NOMO-1 (cell line): ENCODE data around the gene LAMB4.
A peak's percentile ranks its signal among the peaks of the same experiment; 100 is the strongest.

Experiments
- DNase-seq, 2 experiments: peaks; one replicate each; lab custom pipeline; 2025; ENCODE audit not compliant: unreplicated experiment in 2 of 2; lab: John Stamatoyannopoulos, UW

The LAMB4 gene

GRCh38 chr7:108114117-108114841 lies 15.9 kb downstream of the LAMB4 start:
- DNase-seq, result no peak

- DNase-seq, result no peak
Observed at GRCh38 chr7:108112683-108113082, 17.5 kb downstream of the LAMB4 start.

GRCh38 chr7:108109221-108109908 lies 20.8 kb downstream of the LAMB4 start:
- peak in 1 of 2 experiments; percentile 5 for DNase-seq

- DNase-seq, result no peak
Observed at GRCh38 chr7:108108131-108108530, 22.0 kb downstream of the LAMB4 start.

GRCh38 chr7:108104324-108104723 lies 25.8 kb downstream of the LAMB4 start:
- no peak for DNase-seq

GRCh38 chr7:108103558-108104298 lies 26.4 kb downstream of the LAMB4 start:
- DNase-seq, result no peak

GRCh38 chr7:108102671-108103312 lies 27.4 kb downstream of the LAMB4 start:
- DNase-seq, result no peak

- no peak for DNase-seq
Observed at GRCh38 chr7:108101759-108102158, 28.4 kb downstream of the LAMB4 start.

GRCh38 chr7:108099713-108100112 lies 30.4 kb downstream of the LAMB4 start:
- DNase-seq, result no peak

- no peak for DNase-seq
Observed at GRCh38 chr7:108097703-108098102, 32.5 kb downstream of the LAMB4 start.

- no peak for DNase-seq
Observed at GRCh38 chr7:108096996-108097395, 33.2 kb downstream of the LAMB4 start.

- DNase-seq, result no peak
Observed at GRCh38 chr7:108094933-108095710, 35.0 kb downstream of the LAMB4 start.

GRCh38 chr7:108094346-108094745 lies 35.8 kb downstream of the LAMB4 start:
- no peak for DNase-seq

GRCh38 chr7:108093851-108094331 lies 36.3 kb downstream of the LAMB4 start:
- DNase-seq, result no peak

GRCh38 chr7:108093341-108093740 lies 36.8 kb downstream of the LAMB4 start:
- no peak for DNase-seq

GRCh38 chr7:108091461-108091831 lies 38.7 kb downstream of the LAMB4 start:
- no peak for DNase-seq

- DNase-seq, result no peak
Observed at GRCh38 chr7:108090791-108091460, 39.2 kb downstream of the LAMB4 start.

- DNase-seq, result no peak
Observed at GRCh38 chr7:108089381-108089780, 40.8 kb downstream of the LAMB4 start.

GRCh38 chr7:108088729-108089128 lies 41.4 kb downstream of the LAMB4 start:
- no peak for DNase-seq

- DNase-seq, result no peak
Observed at GRCh38 chr7:108087778-108088177, 42.4 kb downstream of the LAMB4 start.
